ENCODE results near the gene METTL14. TPM values are rescaled to one million over a fixed set of nuclear protein-coding genes. Genes with fewer than 3 reads are reported as not detected.

Gene METTL14
- total RNA-seq, 1 experiment from 2014 or later = 51.1 TPM

DNA sequence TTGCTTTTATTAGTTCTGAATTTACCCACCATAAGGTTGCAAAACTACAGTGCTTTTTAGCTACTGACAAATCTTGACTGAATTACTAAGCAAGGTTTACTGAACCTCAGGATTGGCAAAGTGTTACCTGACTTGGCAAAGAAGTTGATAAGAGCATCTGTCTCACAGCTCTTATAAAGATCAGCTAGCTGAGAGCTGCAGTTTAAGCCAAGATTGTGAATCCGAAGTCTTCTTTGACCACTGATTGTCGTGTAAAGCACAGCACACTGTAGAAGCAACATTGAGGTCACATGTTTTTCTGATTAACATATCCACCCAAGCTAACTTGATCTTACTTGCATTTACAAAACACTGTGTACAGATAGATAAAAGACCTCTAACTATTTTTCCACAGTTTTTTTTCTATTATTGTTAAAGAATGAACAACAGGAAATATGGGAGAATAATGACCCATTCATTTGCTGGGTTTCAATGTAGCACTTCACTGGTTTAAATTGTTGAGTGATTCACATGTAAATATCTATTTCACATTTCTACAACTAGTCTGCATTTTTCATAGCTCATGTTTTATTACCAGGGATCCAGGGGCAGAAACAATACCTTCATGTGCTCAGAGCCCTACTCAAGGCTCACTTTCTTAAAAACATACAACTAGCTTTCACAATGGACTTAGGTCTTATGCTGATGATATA is 54.0 kb downstream of the METTL14 start:
- Mint-ChIP-seq H3K4me1 (peaks cover 8% of the 10 kb centered on the region), H3K4me3 (no peak overlapping the region), H3K27me3 (ENCODE audit: low read depth) (no peaks in the 10 kb centered on the region), H3K36me3 (peaks cover 57% of the 10 kb centered on the region), H3K27ac (0 out of 2 replicates have a peak overlapping the region, but pooled peaks have one; percentile 5), H3K9me3 (no peaks in the 10 kb centered on the region)
- ChIA-PET CTCF (interaction anchor here (1.4 kb wide), 1 partner anchor 229 kb away, joined by 3 read pairs; no protein-coding TSS in a partner anchor), POLR2A (no interaction called here)
- peak; percentile 26; the same call in 1 of the 2 replicates for ATAC-seq
- no peak for DNase-seq (ENCODE audit: low spot score)
- TF ChIP-seq, protein P1, sequence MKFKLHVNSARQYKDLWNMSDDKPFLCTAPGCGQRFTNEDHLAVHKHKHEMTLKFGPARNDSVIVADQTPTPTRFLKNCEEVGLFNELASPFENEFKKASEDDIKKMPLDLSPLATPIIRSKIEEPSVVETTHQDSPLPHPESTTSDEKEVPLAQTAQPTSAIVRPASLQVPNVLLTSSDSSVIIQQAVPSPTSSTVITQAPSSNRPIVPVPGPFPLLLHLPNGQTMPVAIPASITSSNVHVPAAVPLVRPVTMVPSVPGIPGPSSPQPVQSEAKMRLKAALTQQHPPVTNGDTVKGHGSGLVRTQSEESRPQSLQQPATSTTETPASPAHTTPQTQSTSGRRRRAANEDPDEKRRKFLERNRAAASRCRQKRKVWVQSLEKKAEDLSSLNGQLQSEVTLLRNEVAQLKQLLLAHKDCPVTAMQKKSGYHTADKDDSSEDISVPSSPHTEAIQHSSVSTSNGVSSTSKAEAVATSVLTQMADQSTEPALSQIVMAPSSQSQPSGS (CRISPR knock-in tag; IDR thresholded peaks at IDR 0.05; ENCODE audit: borderline replicate concordance, low read depth) = no peak
- TF ChIP-seq, protein P2, sequence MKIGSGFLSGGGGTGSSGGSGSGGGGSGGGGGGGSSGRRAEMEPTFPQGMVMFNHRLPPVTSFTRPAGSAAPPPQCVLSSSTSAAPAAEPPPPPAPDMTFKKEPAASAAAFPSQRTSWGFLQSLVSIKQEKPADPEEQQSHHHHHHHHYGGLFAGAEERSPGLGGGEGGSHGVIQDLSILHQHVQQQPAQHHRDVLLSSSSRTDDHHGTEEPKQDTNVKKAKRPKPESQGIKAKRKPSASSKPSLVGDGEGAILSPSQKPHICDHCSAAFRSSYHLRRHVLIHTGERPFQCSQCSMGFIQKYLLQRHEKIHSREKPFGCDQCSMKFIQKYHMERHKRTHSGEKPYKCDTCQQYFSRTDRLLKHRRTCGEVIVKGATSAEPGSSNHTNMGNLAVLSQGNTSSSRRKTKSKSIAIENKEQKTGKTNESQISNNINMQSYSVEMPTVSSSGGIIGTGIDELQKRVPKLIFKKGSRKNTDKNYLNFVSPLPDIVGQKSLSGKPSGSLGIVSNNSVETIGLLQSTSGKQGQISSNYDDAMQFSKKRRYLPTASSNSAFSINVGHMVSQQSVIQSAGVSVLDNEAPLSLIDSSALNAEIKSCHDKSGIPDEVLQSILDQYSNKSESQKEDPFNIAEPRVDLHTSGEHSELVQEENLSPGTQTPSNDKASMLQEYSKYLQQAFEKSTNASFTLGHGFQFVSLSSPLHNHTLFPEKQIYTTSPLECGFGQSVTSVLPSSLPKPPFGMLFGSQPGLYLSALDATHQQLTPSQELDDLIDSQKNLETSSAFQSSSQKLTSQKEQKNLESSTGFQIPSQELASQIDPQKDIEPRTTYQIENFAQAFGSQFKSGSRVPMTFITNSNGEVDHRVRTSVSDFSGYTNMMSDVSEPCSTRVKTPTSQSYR (CRISPR knock-in tag; IDR thresholded peaks at IDR 0.05) = no peak
- TF ChIP-seq, protein P3, sequence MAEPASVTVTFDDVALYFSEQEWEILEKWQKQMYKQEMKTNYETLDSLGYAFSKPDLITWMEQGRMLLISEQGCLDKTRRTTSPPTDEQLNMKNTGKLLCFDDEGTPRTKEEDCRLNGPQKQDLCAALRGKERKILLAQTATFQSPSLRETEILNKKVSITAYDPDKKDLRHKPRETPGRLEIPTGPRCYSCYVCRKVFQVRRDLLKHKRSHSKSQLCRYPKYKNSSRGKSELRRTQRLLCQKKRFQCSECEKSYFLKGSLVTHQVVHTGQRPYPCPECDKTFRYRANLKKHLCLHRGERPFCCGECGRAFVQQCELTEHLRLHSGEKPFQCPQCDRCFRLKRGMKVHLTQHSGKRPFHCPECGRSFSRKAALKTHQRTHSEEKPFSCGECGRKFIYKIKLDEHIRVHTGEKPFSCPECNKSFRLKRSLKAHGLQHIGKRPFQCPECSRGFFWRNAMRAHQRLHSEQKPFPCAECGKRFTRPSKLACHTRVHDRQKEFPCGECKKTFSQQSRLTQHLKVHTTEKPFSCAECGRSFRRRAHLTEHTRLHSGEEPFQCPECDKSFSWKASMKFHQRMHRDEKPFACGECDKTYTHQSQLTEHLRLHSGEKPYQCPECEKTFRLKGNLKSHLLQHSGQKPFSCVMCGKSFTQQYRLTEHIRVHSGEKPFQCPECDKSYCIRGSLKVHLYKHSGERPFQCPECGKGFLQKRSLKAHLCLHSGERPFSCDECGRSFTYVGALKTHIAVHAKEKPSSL (CRISPR knock-in tag; conservative IDR thresholded peaks at IDR 0.05) = no peak
- TF ChIP-seq, protein P4, sequence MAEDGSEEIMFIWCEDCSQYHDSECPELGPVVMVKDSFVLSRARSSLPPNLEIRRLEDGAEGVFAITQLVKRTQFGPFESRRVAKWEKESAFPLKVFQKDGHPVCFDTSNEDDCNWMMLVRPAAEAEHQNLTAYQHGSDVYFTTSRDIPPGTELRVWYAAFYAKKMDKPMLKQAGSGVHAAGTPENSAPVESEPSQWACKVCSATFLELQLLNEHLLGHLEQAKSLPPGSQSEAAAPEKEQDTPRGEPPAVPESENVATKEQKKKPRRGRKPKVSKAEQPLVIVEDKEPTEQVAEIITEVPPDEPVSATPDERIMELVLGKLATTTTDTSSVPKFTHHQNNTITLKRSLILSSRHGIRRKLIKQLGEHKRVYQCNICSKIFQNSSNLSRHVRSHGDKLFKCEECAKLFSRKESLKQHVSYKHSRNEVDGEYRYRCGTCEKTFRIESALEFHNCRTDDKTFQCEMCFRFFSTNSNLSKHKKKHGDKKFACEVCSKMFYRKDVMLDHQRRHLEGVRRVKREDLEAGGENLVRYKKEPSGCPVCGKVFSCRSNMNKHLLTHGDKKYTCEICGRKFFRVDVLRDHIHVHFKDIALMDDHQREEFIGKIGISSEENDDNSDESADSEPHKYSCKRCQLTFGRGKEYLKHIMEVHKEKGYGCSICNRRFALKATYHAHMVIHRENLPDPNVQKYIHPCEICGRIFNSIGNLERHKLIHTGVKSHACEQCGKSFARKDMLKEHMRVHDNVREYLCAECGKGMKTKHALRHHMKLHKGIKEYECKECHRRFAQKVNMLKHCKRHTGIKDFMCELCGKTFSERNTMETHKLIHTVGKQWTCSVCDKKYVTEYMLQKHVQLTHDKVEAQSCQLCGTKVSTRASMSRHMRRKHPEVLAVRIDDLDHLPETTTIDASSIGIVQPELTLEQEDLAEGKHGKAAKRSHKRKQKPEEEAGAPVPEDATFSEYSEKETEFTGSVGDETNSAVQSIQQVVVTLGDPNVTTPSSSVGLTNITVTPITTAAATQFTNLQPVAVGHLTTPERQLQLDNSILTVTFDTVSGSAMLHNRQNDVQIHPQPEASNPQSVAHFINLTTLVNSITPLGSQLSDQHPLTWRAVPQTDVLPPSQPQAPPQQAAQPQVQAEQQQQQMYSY (CRISPR knock-in tag; IDR thresholded peaks at IDR 0.05) = no peak
- TF ChIP-seq, protein P5, sequence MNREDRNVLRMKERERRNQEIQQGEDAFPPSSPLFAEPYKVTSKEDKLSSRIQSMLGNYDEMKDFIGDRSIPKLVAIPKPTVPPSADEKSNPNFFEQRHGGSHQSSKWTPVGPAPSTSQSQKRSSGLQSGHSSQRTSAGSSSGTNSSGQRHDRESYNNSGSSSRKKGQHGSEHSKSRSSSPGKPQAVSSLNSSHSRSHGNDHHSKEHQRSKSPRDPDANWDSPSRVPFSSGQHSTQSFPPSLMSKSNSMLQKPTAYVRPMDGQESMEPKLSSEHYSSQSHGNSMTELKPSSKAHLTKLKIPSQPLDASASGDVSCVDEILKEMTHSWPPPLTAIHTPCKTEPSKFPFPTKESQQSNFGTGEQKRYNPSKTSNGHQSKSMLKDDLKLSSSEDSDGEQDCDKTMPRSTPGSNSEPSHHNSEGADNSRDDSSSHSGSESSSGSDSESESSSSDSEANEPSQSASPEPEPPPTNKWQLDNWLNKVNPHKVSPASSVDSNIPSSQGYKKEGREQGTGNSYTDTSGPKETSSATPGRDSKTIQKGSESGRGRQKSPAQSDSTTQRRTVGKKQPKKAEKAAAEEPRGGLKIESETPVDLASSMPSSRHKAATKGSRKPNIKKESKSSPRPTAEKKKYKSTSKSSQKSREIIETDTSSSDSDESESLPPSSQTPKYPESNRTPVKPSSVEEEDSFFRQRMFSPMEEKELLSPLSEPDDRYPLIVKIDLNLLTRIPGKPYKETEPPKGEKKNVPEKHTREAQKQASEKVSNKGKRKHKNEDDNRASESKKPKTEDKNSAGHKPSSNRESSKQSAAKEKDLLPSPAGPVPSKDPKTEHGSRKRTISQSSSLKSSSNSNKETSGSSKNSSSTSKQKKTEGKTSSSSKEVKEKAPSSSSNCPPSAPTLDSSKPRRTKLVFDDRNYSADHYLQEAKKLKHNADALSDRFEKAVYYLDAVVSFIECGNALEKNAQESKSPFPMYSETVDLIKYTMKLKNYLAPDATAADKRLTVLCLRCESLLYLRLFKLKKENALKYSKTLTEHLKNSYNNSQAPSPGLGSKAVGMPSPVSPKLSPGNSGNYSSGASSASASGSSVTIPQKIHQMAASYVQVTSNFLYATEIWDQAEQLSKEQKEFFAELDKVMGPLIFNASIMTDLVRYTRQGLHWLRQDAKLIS (CRISPR knock-in tag; IDR thresholded peaks at IDR 0.05; ENCODE audit: borderline replicate concordance) = no peak
- TF ChIP-seq NR2C2 (CRISPR knock-in tag; IDR thresholded peaks at IDR 0.05) (no peak), MYBL2 (CRISPR knock-in tag; IDR thresholded peaks at IDR 0.05) (no peak), SOX15 (CRISPR knock-in tag; IDR thresholded peaks at IDR 0.05) (no peak), NFE2L1 (CRISPR knock-in tag; IDR thresholded peaks at IDR 0.05) (no peak), ZNF416 (CRISPR knock-in tag; IDR thresholded peaks at IDR 0.05) (no peak), NFATC4 (CRISPR knock-in tag; IDR thresholded peaks at IDR 0.05) (no peak), CBFB (CRISPR knock-in tag; IDR thresholded peaks at IDR 0.05; ENCODE audit: low read depth) (no peak), NR1H2 (CRISPR knock-in tag; IDR thresholded peaks at IDR 0.05) (no peak)
- TF ChIP-seq, protein P6, sequence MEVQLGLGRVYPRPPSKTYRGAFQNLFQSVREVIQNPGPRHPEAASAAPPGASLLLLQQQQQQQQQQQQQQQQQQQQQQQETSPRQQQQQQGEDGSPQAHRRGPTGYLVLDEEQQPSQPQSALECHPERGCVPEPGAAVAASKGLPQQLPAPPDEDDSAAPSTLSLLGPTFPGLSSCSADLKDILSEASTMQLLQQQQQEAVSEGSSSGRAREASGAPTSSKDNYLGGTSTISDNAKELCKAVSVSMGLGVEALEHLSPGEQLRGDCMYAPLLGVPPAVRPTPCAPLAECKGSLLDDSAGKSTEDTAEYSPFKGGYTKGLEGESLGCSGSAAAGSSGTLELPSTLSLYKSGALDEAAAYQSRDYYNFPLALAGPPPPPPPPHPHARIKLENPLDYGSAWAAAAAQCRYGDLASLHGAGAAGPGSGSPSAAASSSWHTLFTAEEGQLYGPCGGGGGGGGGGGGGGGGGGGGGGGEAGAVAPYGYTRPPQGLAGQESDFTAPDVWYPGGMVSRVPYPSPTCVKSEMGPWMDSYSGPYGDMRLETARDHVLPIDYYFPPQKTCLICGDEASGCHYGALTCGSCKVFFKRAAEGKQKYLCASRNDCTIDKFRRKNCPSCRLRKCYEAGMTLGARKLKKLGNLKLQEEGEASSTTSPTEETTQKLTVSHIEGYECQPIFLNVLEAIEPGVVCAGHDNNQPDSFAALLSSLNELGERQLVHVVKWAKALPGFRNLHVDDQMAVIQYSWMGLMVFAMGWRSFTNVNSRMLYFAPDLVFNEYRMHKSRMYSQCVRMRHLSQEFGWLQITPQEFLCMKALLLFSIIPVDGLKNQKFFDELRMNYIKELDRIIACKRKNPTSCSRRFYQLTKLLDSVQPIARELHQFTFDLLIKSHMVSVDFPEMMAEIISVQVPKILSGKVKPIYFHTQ (CRISPR knock-in tag; IDR thresholded peaks at IDR 0.05) = no peak
- TF ChIP-seq, protein P7, sequence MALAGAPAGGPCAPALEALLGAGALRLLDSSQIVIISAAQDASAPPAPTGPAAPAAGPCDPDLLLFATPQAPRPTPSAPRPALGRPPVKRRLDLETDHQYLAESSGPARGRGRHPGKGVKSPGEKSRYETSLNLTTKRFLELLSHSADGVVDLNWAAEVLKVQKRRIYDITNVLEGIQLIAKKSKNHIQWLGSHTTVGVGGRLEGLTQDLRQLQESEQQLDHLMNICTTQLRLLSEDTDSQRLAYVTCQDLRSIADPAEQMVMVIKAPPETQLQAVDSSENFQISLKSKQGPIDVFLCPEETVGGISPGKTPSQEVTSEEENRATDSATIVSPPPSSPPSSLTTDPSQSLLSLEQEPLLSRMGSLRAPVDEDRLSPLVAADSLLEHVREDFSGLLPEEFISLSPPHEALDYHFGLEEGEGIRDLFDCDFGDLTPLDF (CRISPR knock-in tag; IDR thresholded peaks at IDR 0.05) = no peak
- TF ChIP-seq, protein P8, sequence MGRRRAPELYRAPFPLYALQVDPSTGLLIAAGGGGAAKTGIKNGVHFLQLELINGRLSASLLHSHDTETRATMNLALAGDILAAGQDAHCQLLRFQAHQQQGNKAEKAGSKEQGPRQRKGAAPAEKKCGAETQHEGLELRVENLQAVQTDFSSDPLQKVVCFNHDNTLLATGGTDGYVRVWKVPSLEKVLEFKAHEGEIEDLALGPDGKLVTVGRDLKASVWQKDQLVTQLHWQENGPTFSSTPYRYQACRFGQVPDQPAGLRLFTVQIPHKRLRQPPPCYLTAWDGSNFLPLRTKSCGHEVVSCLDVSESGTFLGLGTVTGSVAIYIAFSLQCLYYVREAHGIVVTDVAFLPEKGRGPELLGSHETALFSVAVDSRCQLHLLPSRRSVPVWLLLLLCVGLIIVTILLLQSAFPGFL (CRISPR knock-in tag; IDR thresholded peaks at IDR 0.05; ENCODE audit: borderline replicate concordance) = no peak

Measured in WTC11 (cell line).